HG03354 (cell line): Measurements from ENCODE around the gene CEP131.

ENCODE experiments used
- ATAC-seq: cut with Tn5 transposase; IDR thresholded peaks from one replicate; pipeline ENCODE4 v1.9.1; 2021; ENCODE audit warnings: mild to moderate bottlenecking; ENCODE audit not compliant: unreplicated experiment, poor library complexity, severe bottlenecking

CEP131 gene

DNA sequence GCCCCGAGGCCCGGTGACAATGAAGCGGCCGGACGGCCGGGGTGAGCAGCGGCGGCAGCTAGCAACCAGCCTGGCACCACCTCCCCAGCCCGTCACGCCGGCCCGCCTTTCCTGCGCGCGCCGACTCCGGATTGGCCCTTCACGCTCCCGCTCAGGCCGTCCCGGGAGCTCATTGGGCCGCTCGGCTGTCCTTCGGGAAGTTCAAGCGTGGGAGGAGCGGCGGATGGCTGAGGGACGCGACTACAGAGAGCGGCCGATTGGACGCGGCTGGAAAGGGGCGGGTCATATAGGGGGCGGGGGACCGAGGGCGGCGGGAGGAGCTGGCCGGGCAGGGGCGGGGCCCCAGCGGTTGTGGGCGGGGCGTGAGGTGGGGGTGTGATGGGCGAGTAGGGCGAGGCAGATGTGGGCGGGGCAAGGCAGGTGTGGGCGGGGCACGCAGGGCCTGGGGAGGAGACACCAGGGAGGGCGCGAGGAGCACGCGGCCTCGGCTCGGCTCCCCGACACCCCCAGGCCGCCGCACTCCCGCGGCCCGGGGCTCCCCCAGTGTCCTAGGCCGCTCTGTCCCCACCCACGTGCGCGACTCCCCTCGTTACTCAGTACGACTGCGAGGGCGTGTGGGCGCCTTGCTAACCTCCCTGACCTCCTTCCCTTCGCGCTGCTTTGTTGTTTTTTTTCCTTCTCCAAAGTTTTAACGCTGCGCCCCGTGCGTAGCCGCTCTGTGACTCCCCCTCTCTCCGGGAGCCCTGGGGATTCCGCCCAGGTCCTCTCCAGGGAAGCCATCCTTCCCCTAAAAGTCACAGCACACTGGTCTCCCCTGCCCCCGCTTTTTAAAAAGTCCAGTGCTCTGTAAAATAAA, at the start of gene CEP131:
Gene CEP131 (minus strand): TSS at position 60 of the 856 bp plus-strand sequence. CDS start 2,909 bp downstream, outside the sequence.
- peak; percentile 94 for ATAC-seq

DNA sequence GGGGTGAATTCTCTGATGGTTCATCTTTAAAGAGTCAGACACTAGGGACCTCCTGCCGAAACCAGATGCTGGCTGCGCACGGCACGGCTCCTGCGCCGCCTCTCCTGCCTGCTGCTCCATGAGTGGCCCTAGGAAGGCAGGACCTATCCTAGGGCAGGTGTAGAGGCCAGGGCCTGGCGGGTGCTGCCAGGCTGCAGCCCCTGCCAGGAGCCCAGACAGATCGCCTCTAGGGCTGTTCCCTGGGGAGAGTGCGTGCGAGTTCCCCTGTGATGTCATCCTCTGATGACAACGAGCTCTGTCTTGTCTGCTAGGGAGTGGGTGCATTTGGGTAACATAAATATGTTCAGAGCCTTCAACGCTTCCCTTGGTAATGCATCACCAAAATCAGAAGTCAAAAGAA, 48.5 kb upstream of the CEP131 start:
- no peak for ATAC-seq

DNA sequence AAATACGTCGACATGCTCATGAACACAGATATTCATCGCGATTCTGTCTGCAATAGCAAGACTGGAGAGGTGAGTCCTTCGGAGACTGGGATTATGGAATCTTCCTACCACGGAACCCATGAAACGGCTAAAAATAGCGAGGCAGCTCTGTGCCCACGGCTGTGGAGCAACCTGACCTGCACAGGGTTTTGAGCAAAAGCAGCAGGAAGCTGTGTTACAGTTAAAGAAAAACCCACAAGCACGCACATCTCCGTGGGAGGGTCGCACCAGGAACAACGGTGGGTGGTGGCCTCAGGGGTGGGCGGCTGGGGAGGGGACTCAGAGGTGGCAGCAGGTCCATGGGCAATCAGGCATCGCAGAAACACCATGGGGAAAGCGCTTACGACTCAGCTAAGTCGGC, 47.5 kb upstream of the CEP131 start:
- no peak for ATAC-seq

GRCh38 chr17:81267390-81268067, 44.8 kb upstream of the CEP131 start:
- no peak for ATAC-seq

DNA sequence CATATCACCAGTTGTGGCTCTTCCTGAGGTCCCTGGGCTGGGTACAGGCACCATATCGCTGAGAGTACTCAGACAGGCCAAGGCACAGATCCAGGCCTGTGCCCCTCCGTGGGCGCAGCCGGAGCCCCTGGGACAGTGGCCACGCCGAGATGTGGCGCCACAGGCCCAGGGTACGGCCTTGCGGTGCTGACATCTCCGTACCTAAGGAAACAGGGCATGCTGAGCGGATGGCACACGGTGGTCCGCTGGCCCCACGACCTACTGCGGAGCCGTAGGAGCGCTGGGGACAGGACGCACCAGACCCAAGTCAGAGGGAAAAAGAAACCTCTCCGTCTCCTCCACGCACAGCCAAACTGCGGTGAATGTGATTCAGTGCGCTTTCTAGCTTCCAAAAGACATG, 42.8 kb upstream of the CEP131 start:
- no peak for ATAC-seq

GRCh38 chr17:81264640-81265039, 41.9 kb upstream of the CEP131 start:
- ATAC-seq, result no peak

DNA sequence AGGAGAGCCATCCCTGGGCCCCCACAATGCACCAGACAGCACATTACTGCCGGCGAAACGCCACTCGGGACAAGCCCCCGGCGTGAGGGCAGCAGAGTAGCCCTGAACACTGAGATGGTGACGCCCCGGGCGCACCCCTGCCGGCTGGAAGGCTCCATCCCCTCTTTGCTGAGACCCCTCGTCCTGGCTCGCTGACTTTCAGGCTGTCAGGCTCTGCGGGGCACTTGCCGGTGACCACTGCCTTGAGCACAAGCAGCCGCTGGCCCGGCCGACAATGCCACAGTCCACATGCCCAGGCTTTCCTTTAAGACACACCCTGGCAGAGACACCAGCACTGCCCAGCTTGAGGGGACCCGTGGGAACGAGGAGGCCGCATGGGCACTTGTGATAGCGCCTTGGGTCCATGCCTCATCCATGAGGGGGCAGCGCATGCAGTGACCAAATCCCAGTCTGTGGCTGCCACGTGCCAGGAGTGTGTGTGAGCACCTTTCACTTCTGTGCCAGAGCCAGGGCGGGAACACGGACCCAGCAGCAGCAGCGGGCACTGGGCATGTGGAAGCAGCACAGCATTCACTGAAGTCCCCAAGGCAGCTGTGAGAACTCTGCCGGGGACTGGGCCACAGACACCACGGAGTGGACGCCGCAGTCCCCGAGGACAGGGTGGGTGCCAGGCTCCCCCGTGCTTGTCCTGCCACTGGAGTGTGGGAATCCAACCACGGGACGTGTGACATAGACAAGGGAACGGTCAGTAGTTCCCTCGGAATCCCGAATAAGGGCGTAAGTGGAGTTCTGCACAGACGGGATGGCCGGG, 40.8 kb upstream of the CEP131 start:
- ATAC-seq, result no peak

- no peak for ATAC-seq
These were observed 39.0 kb upstream of the CEP131 start for GRCh38 chr17:81261582-81262336.

DNA sequence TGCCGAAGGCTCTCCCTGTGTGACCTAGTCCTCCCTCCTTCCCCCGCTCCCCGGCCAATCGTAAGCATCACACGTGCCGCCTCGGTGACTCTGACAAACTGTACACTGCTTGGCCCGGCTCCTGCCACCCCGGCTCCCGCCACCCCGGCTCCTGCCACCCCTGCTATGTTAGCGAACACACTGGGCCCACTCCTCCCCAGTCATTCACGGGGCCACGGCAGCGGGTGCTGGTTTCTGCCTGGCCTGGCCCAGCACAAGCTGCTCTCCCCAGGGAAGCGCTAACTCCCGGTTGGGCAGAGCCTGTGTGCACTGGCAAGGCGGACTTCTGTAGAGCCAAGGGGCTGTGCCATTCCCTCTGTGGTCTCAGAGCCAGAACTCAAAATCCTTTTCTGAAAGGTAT, 38.3 kb upstream of the CEP131 start:
- ATAC-seq, result no peak

DNA sequence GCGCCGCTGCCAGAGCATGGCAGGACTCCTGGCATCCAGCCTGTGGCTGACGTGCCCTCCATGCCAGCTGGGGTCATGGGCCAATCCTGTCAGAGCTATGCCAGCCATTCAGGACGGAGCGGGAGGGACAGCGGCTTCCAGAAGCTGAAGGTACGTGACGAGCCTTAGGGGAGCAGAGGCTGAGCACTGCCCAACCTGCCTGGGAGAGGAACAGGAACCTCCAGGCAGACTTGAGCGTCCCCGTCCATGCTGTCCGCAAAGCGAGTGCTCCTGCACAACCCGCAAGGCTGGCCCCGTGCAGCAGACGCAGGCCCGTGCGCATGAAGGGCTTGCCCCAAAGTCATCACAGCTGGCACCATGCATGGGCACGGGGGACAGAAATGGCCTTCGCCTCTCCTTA, 37.9 kb upstream of the CEP131 start:
- no peak for ATAC-seq

DNA sequence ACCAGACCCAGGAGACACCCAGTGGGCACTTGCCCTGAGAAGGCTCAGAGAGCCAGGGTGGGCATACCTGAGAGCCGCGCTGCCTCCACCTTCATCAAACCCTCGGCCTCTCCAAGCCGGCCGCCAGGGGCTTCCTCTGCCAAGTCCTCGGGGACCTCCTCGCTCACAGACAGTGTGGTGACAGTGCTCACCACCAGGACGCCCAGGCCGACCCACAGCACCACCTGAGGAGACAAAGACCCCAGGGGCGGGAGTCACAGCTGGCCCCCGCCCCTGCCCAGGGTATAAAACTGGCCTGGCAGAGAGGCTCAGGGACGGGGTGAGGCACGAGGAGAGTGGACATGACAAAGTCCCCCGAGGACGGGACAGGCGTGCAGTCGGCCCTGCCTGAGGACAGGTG, 37.4 kb upstream of the CEP131 start:
- no peak for ATAC-seq

DNA sequence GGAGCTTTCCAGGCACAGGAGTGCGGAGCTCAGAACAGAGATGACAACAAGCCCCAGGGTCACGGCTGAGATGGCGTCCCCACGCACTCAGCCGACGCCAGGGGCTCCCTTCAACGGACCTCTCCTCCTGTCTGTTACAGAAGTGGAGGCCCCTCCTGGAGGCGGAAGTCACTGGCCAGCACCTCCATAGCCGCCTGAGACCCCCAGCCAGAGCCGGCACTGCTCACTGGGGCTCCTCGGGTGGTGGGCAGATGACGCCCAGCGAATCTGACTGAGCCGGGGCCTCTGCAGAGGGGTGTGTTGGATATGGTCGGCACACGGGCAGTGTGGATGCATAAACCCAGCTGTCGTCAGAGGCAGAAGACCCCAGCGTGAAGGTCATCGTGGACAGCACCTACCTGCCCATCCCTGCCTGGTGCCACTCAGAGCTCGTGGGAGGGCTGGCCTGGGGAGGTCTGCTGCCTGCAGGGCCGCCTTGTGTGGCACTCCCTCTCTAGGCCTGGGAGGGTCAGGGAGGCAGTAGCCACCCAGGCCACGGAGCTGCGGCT, 36.4 kb upstream of the CEP131 start:
- ATAC-seq, result no peak

DNA sequence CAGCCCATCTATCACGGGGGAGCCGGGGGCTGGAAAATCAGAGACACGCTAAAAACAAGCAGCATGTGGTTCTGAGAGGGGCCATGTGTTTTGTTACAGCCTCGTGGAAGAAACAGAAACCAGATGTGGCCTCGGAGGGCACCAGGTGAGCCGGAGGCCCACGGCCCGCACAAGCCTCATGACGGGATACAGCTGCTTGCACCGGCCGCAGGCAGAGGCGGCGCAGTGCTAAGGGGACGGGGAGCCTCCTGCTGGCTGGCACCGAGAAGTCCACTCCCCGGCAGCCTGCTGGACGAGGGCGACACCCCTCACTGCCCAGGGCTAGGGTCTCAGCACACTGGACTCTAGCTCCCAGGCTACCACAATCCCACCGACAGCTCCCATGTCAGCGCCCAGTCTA, 35.5 kb upstream of the CEP131 start:
- no peak for ATAC-seq

GRCh38 chr17:81257533-81257932, 34.8 kb upstream of the CEP131 start:
- no peak for ATAC-seq

DNA sequence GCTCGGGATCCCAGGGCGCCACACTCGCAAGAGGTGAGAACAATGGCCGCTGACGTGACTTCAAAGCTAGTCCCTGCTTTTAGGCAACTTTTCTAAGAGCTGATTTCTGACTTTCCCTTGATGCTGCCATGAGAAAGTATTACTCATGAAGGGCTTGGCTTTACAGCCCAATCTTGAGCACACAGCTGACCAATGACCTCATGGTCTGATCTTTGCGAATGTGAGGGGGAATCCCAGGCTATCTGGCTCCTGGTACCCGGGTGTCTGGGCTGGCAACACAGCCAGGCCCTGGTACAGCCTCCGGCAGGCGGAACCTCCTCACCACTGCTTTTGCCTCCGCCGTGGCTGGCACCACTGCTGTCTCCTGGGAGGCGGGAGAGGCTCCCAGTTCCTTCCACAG, 33.9 kb upstream of the CEP131 start:
- no peak for ATAC-seq

GRCh38 chr17:81254955-81255717, 32.4 kb upstream of the CEP131 start:
- no peak for ATAC-seq

DNA sequence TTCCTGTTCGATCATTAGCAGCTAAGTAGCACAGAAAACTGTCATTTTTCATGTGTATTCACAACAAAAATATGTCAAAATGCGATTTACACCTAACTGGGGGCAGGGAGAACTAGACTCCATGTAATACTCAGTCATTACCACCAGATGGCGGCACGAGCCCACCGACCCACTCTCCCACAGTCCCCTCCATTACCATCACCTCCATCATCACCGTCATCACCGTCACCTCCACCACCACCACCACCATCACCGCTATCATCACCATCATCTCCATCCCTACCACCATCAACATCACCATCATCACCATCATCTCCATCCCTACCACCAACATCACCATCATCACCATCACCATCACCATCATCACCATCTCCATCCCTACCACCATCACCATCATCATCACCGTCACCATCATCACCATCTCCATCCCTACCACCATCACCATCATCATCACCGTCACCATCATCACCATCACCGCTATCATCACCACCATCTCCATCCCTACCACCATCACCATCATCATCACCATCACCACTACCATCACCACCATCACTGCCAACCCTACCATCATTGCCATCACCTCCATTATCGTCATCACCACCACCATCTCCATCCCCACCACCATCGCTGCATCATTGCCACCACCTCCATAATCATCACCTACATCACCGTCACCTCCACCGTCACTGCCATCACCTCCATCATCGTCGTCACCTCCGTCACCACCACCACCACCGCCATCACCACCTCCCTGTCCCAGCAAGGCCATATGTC, 30.8 kb upstream of the CEP131 start:
- ATAC-seq, result no peak

- ATAC-seq, result no peak
These were observed 30.2 kb upstream of the CEP131 start for GRCh38 chr17:81252987-81253329.
